WTC11 (cell line): ENCODE measurements around the gene PRSS33. TPM values are rescaled to one million over a fixed set of nuclear protein-coding genes. Genes with fewer than 3 reads are reported as not detected.

ENCODE experiments used
- ATAC-seq: fragments of 200-7000 bp; cut with Tn5 transposase; 2 replicates; pipeline ENCODE4 v1.10.0; 2021; ENCODE audit warnings: mild to moderate bottlenecking, moderate library complexity
- CTCF ChIA-PET: fragments of 300-600 bp; sonication (Branson Sonifier 250); formaldehyde crosslinking; loops from one replicate; lab custom pipeline; 2021; ENCODE audit warnings: antibody characterized with exemption; lab: Charles Lee
- POLR2A ChIA-PET: fragments of 350-600 bp; sonication (Branson Sonifier 250); formaldehyde crosslinking; loops from one replicate; lab custom pipeline; 2021; ENCODE audit warnings: antibody characterized with exemption; lab: Charles Lee
- DNase-seq: peaks from one replicate; pipeline ENCODE4 v3.0.0; 2021; ENCODE audit warnings: low spot score
- H3K27ac Mint-ChIP-seq: 2 replicates; pipeline ENCODE4 v1.8.0; 2021; ENCODE audit warnings: mixed read lengths
- H3K27me3 Mint-ChIP-seq: 2 replicates; pipeline ENCODE4 v1.8.0; 2021; ENCODE audit warnings: low read depth, mild to moderate bottlenecking, moderate library complexity, mixed read lengths
- H3K36me3 Mint-ChIP-seq: 2 replicates; pipeline ENCODE4 v1.8.0; 2021; ENCODE audit warnings: mixed read lengths
- H3K4me1 Mint-ChIP-seq: 2 replicates; pipeline ENCODE4 v1.8.0; 2022; ENCODE audit warnings: mixed read lengths
- H3K4me3 Mint-ChIP-seq: 2 replicates; pipeline ENCODE4 v1.8.0; 2021; ENCODE audit warnings: mild to moderate bottlenecking, moderate library complexity, mixed read lengths
- H3K9me3 Mint-ChIP-seq: 2 replicates; pipeline ENCODE4 v1.8.0; 2021; ENCODE audit warnings: mixed read lengths
- GTF2I ChIP-seq: fragments of 250-450 bp; sonication (Bioruptor Pico); conservative IDR thresholded peaks from 2 replicates; pipeline ENCODE4 v1.4.0; 2021; ENCODE audit warnings: mild to moderate bottlenecking
- NR1H2 ChIP-seq: sonication (generic); formaldehyde crosslinking; IDR thresholded peaks from 2 replicates; pipeline ENCODE4 v1.9.0; 2021; ENCODE audit warnings: mild to moderate bottlenecking, moderate library complexity, missing genetic modification reagents
- OVOL2 ChIP-seq: fragments of 250-450 bp; sonication (Bioruptor Pico); IDR thresholded peaks from 2 replicates; pipeline ENCODE4 v1.9.0; 2021; ENCODE audit warnings: mild to moderate bottlenecking, borderline replicate concordance
- ZBTB21 ChIP-seq: sonication (generic); formaldehyde crosslinking; IDR thresholded peaks from 2 replicates; pipeline ENCODE4 v1.8.1; 2023; ENCODE audit warnings: mild to moderate bottlenecking, missing genetic modification reagents, borderline replicate concordance
- total RNA-seq: library from RNA; stranded (reverse); gene quantifications from 3 replicates; pipeline ENCODE4 v1.2.3, GENCODE V29; 2021
- TF ChIP-seq, protein P1 (sequence below): sonication (generic); formaldehyde crosslinking; IDR thresholded peaks from 2 replicates; pipeline ENCODE4 v1.8.0; 2022; ENCODE audit warnings: mild to moderate bottlenecking, missing genetic modification reagents
- TF ChIP-seq, protein P2 (sequence below): fragments of 200-600 bp; IDR thresholded peaks from 2 replicates; pipeline ENCODE4 v1.8.0; 2022; ENCODE audit warnings: antibody characterized with exemption
- TF ChIP-seq, protein P3 (sequence below): fragments of 250-450 bp; sonication (Bioruptor Pico); conservative IDR thresholded peaks from 2 replicates; pipeline ENCODE4 v1.9.0; 2021; ENCODE audit warnings: mild to moderate bottlenecking
- TF ChIP-seq, protein P4 (sequence below): sonication (generic); formaldehyde crosslinking; IDR thresholded peaks from 2 replicates; pipeline ENCODE4 v1.8.0; 2022; ENCODE audit warnings: mild to moderate bottlenecking, missing genetic modification reagents
- TF ChIP-seq, protein P5 (sequence below): sonication (generic); formaldehyde crosslinking; IDR thresholded peaks from 2 replicates; pipeline ENCODE4 v1.8.1; 2023; ENCODE audit warnings: mild to moderate bottlenecking, missing genetic modification reagents, borderline replicate concordance
- TF ChIP-seq, protein P6 (sequence below): sonication (generic); formaldehyde crosslinking; IDR thresholded peaks from 2 replicates; pipeline ENCODE4 v1.8.1; 2022; ENCODE audit warnings: missing genetic modification reagents, borderline replicate concordance

The PRSS33 gene
- total RNA-seq, 1 experiment from 2014 or later = 0.24 TPM

DNA sequence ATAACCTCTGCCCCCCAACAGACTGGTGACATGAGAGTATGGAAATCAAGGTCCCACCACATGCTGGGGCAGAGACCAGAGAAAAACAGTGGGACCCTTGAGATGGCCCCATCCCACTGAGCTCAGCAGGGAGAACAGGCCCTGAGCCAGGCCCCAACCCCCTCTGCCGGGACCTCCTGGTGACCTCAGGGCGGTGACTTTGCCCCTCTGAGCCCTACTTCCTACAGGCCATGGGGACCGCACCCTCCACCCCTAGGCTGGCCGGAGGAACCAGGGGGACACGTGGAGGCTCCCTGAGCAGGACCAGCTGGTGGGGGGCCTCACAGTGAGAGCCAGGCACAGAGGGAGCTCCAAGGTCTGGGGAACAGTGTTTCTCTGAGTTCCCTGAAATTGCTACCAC lies 48.7 kb downstream of the PRSS33 start:
- TF ChIP-seq OVOL2 (no peak), ZBTB21 (CRISPR knock-in tag) (no peak)
- TF ChIP-seq, protein P1, sequence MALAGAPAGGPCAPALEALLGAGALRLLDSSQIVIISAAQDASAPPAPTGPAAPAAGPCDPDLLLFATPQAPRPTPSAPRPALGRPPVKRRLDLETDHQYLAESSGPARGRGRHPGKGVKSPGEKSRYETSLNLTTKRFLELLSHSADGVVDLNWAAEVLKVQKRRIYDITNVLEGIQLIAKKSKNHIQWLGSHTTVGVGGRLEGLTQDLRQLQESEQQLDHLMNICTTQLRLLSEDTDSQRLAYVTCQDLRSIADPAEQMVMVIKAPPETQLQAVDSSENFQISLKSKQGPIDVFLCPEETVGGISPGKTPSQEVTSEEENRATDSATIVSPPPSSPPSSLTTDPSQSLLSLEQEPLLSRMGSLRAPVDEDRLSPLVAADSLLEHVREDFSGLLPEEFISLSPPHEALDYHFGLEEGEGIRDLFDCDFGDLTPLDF (CRISPR knock-in tag) = no peak
- TF ChIP-seq, protein P2, sequence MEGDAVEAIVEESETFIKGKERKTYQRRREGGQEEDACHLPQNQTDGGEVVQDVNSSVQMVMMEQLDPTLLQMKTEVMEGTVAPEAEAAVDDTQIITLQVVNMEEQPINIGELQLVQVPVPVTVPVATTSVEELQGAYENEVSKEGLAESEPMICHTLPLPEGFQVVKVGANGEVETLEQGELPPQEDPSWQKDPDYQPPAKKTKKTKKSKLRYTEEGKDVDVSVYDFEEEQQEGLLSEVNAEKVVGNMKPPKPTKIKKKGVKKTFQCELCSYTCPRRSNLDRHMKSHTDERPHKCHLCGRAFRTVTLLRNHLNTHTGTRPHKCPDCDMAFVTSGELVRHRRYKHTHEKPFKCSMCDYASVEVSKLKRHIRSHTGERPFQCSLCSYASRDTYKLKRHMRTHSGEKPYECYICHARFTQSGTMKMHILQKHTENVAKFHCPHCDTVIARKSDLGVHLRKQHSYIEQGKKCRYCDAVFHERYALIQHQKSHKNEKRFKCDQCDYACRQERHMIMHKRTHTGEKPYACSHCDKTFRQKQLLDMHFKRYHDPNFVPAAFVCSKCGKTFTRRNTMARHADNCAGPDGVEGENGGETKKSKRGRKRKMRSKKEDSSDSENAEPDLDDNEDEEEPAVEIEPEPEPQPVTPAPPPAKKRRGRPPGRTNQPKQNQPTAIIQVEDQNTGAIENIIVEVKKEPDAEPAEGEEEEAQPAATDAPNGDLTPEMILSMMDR = no peak
- TF ChIP-seq, protein P3, sequence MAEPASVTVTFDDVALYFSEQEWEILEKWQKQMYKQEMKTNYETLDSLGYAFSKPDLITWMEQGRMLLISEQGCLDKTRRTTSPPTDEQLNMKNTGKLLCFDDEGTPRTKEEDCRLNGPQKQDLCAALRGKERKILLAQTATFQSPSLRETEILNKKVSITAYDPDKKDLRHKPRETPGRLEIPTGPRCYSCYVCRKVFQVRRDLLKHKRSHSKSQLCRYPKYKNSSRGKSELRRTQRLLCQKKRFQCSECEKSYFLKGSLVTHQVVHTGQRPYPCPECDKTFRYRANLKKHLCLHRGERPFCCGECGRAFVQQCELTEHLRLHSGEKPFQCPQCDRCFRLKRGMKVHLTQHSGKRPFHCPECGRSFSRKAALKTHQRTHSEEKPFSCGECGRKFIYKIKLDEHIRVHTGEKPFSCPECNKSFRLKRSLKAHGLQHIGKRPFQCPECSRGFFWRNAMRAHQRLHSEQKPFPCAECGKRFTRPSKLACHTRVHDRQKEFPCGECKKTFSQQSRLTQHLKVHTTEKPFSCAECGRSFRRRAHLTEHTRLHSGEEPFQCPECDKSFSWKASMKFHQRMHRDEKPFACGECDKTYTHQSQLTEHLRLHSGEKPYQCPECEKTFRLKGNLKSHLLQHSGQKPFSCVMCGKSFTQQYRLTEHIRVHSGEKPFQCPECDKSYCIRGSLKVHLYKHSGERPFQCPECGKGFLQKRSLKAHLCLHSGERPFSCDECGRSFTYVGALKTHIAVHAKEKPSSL (CRISPR knock-in tag) = no peak
- TF ChIP-seq, protein P4, sequence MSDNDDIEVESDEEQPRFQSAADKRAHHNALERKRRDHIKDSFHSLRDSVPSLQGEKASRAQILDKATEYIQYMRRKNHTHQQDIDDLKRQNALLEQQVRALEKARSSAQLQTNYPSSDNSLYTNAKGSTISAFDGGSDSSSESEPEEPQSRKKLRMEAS (CRISPR knock-in tag) = no peak
- POLR2A ChIA-PET = interaction anchor here (0.9 kb wide), 1 partner anchor 13 kb away, joined by 3 read pairs; no protein-coding TSS in a partner anchor
- Mint-ChIP-seq H3K9me3 (no peaks in the 10 kb centered on the region), H3K27me3 (no peaks in the 10 kb centered on the region), H3K4me3 (no peak overlapping the region), H3K27ac (no peak overlapping the region), H3K36me3 (no peaks in the 10 kb centered on the region), H3K4me1 (no peaks in the 10 kb centered on the region)
- ATAC-seq = no peak
- CTCF ChIA-PET = no interaction called here
- no peak for DNase-seq

DNA sequence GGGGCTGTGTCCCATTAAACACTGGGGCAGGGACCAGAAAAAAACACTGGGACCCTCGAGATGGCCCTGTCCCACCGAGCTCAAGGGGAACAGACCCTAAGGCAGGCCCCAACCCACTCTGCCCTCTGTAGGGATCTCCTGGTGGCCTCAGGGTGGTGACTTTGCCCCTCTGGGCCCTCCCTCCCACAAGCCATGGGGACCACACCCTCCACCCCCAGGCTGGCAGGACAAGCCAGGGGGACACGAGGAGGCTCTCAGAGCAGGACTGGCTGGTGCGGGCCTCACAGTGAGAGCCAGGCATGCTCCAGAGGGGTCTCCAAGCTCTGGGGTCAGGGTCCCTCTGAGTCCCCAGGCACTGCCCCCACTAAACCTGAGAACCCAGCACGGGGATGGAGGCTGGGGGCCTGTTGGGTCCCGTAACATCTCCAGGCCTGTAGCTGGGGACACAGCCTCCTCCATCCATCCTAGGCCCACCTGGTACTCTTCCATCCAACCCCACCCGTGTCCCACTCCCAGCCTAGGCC lies 49.4 kb downstream of the PRSS33 start:
- no peak for TF ChIP-seq GTF2I (CRISPR knock-in tag)
- TF ChIP-seq, protein P5, sequence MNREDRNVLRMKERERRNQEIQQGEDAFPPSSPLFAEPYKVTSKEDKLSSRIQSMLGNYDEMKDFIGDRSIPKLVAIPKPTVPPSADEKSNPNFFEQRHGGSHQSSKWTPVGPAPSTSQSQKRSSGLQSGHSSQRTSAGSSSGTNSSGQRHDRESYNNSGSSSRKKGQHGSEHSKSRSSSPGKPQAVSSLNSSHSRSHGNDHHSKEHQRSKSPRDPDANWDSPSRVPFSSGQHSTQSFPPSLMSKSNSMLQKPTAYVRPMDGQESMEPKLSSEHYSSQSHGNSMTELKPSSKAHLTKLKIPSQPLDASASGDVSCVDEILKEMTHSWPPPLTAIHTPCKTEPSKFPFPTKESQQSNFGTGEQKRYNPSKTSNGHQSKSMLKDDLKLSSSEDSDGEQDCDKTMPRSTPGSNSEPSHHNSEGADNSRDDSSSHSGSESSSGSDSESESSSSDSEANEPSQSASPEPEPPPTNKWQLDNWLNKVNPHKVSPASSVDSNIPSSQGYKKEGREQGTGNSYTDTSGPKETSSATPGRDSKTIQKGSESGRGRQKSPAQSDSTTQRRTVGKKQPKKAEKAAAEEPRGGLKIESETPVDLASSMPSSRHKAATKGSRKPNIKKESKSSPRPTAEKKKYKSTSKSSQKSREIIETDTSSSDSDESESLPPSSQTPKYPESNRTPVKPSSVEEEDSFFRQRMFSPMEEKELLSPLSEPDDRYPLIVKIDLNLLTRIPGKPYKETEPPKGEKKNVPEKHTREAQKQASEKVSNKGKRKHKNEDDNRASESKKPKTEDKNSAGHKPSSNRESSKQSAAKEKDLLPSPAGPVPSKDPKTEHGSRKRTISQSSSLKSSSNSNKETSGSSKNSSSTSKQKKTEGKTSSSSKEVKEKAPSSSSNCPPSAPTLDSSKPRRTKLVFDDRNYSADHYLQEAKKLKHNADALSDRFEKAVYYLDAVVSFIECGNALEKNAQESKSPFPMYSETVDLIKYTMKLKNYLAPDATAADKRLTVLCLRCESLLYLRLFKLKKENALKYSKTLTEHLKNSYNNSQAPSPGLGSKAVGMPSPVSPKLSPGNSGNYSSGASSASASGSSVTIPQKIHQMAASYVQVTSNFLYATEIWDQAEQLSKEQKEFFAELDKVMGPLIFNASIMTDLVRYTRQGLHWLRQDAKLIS (CRISPR knock-in tag) = no peak
- TF ChIP-seq, protein P6, sequence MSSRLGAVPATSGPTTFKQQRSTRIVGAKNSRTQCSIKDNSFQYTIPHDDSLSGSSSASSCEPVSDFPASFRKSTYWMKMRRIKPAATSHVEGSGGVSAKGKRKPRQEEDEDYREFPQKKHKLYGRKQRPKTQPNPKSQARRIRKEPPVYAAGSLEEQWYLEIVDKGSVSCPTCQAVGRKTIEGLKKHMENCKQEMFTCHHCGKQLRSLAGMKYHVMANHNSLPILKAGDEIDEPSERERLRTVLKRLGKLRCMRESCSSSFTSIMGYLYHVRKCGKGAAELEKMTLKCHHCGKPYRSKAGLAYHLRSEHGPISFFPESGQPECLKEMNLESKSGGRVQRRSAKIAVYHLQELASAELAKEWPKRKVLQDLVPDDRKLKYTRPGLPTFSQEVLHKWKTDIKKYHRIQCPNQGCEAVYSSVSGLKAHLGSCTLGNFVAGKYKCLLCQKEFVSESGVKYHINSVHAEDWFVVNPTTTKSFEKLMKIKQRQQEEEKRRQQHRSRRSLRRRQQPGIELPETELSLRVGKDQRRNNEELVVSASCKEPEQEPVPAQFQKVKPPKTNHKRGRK (CRISPR knock-in tag) = no peak
- no peak for TF ChIP-seq NR1H2
- ChIA-PET CTCF (no interaction called here), POLR2A (interaction anchor here (0.9 kb wide), 1 partner anchor 13 kb away, joined by 3 read pairs; no protein-coding TSS in a partner anchor)
- H3K4me1 Mint-ChIP-seq = no peaks in the 10 kb centered on the region
- no peaks in the 10 kb centered on the region; the same call in 1 of the 2 replicates for H3K27me3 Mint-ChIP-seq
- H3K36me3 Mint-ChIP-seq = no peaks in the 10 kb centered on the region
- DNase-seq (no peak), ATAC-seq (no peak)
- H3K27ac Mint-ChIP-seq = no peak overlapping the region
- H3K9me3 Mint-ChIP-seq = no peaks in the 10 kb centered on the region
- H3K4me3 Mint-ChIP-seq = no peak overlapping the region
